Gastrocnemius medialis (tissue), 4 donors: ENCODE results near the gene CHST13.

Source experiments
- CTCF ChIP-seq, 5 experiments: fragments of 450-650 bp in 3 of 5; fragments of 200-600 bp in 2 of 5; sonication (generic) in 2 of 5; IDR thresholded peaks in 4 of 5; conservative IDR thresholded peaks in 1 of 5; 1 replicate in 4 of 5; 2 replicates in 1 of 5; pipeline ENCODE4 v1.5.1; 2016 to 2019; ENCODE audit warnings: antibody characterized with exemption in 5 of 5, mild to moderate bottlenecking in 3 of 5, moderate library complexity in 3 of 5
- POLR2A ChIP-seq, 2 donors: fragments of 450-650 bp; IDR thresholded peaks; one replicate each; pipeline ENCODE4 v1.6.1; 2017; ENCODE audit warnings: antibody characterized with exemption in 2 of 2, mild to moderate bottlenecking in 2 of 2, moderate library complexity in 2 of 2

DNA sequence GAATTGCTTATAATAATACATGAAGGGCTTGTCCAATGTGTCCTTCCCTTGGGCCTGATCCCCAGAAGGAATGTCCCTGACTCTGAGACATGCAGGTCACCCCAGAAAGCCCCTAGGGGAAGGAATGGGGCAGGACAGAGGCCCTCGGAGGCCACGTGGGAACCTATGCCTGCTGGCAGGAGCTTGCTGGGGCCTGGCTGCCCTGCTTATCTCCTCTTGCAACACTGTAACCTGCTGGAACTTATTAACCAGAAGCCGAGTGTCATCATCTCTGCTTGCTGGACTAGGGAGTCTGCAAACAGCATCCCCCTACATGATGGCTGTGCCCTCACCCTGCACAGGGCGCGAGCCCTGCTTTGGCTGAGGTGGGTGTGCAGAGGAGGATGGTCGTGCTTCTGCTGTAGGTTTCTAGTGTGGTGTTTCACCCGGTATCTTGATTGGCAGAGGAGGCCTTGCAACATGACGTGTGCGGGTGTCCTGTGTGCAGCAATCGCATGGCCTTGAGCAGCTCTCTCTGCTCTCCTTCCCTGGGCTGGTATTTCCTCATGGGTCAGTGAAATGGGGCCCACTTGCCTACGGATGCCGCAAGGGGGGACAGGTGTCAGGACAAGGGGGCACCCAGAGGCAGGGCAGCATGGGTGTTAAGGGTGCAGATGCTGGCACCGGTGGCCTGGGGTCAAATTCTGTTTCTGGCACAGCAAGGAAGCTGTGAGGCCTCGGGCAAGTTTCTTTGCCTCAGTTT lies 5.0 kb downstream of the CHST13 start:
- TF ChIP-seq CTCF (IDR thresholded peaks at IDR 0.05 in 4 of 5, conservative IDR thresholded peaks at IDR 0.05 in 1 of 5) (no peak), POLR2A (IDR thresholded peaks at IDR 0.05) (no peak)
